ENCODE measurements around the gene TOMM34. TPM values are rescaled to one million over a fixed set of nuclear protein-coding genes. Genes with fewer than 3 reads are reported as not detected.

TOMM34 gene
- total RNA-seq, 1 donor from 2014 or later = 22.3 TPM

- intact Hi-C loops (cut with micrococcal nuclease) = no loop called here
These were observed 19.0 kb downstream of the TOMM34 start for GRCh38 chr20:44941120-44941691.

- intact Hi-C loops (cut with micrococcal nuclease) = no loop called here
These were observed 21.6 kb downstream of the TOMM34 start for GRCh38 chr20:44938637-44939036.

- intact Hi-C loops (cut with micrococcal nuclease) = no loop called here
These were observed 23.7 kb downstream of the TOMM34 start for GRCh38 chr20:44936510-44936909.

- intact Hi-C loops (cut with micrococcal nuclease) = no loop called here
These were observed 27.3 kb downstream of the TOMM34 start for GRCh38 chr20:44932916-44933315.

- intact Hi-C loops (cut with micrococcal nuclease) = no loop called here
These were observed 28.3 kb downstream of the TOMM34 start for GRCh38 chr20:44931911-44932310.

- intact Hi-C loops (cut with micrococcal nuclease) = no loop called here
These were observed 29.6 kb downstream of the TOMM34 start for GRCh38 chr20:44930517-44931168.

- intact Hi-C loops (cut with micrococcal nuclease) = no loop called here
These were observed 31.6 kb downstream of the TOMM34 start for GRCh38 chr20:44928595-44928994.

- intact Hi-C loops (cut with micrococcal nuclease) = no loop called here
These were observed 35.7 kb downstream of the TOMM34 start for GRCh38 chr20:44924541-44924940.

GRCh38 chr20:44921447-44921846 lies 38.8 kb downstream of the TOMM34 start:
- intact Hi-C loops (cut with micrococcal nuclease) = no loop called here

GRCh38 chr20:44918761-44919160 lies 41.4 kb downstream of the TOMM34 start:
- intact Hi-C loops (cut with micrococcal nuclease) = no loop called here

- intact Hi-C loops (cut with micrococcal nuclease) = no loop called here
These were observed 41.9 kb downstream of the TOMM34 start for GRCh38 chr20:44918342-44918741.

GRCh38 chr20:44917399-44917798 lies 42.8 kb downstream of the TOMM34 start:
- intact Hi-C loops (cut with micrococcal nuclease) = no loop called here

GRCh38 chr20:44916586-44916985 lies 43.6 kb downstream of the TOMM34 start:
- intact Hi-C loops (cut with micrococcal nuclease) = no loop called here

- intact Hi-C loops (cut with micrococcal nuclease) = loop anchor here (5.0 kb wide), 2 partner anchors 182 to 377 kb away; no protein-coding TSS in a partner anchor
These were observed 45.3 kb downstream of the TOMM34 start for GRCh38 chr20:44914924-44915323.

GRCh38 chr20:44912189-44912588 lies 48.0 kb downstream of the TOMM34 start:
- intact Hi-C loops (cut with micrococcal nuclease) = loop anchor here (5.0 kb wide), 2 partner anchors 185 to 380 kb away; no protein-coding TSS in a partner anchor

- intact Hi-C loops (cut with micrococcal nuclease) = loop anchor here (2.0 to 5.0 kb wide), 3 partner anchors 55 to 381 kb away; partner anchors contain the start of gene STK4
These were observed 48.8 kb downstream of the TOMM34 start for GRCh38 chr20:44911264-44911921.

GRCh38 chr20:44910690-44911262 lies 49.4 kb downstream of the TOMM34 start:
- intact Hi-C loops (cut with micrococcal nuclease) = loop anchor here (1.0 to 5.0 kb wide), 6 partner anchors 24 to 700 kb away; partner anchors contain the start of genes OSER1, STK4 and TOMM34

- intact Hi-C loops (cut with micrococcal nuclease) = loop anchor here (1.0 to 5.0 kb wide), 7 partner anchors 11 to 700 kb away; partner anchors contain the start of genes OSER1, STK4 and TOMM34
These were observed 50.1 kb downstream of the TOMM34 start, which contains the start of gene PABPC1L for GRCh38 chr20:44909872-44910689. TSS of gene PABPC1L (plus strand) at chr20:44910060. CDS start at chr20:44910144, 84 bp downstream.

GRCh38 chr20:44908987-44909871 lies 51.0 kb downstream of the TOMM34 start:
- intact Hi-C loops (cut with micrococcal nuclease) = loop anchor here (1.0 kb wide), 1 partner anchor 10 kb away; no protein-coding TSS in a partner anchor

GRCh38 chr20:44904377-44904776 lies 55.8 kb downstream of the TOMM34 start:
- intact Hi-C loops (cut with micrococcal nuclease) = no loop called here

Data from T-helper 1 cell treated with Interleukin-12 subunit alpha and Interleukin-12 subunit beta and Interleukin-4 antibody, amounts not matched to agents 30 ng/mL and 1 ng/mL, for 36 hours (primary cell).